DOHH2 (cell line): ENCODE measurements around the gene P2RX6.

Experiments
- EZH2phosphoT487 ChIP-seq: fragments of 200-600 bp; sonication (generic); IDR thresholded peaks from 2 replicates; pipeline ENCODE4 v1.6.1; 2017; ENCODE audit warnings: borderline replicate concordance, mild to moderate bottlenecking, antibody characterized with exemption, low read length, moderate library complexity, mixed read lengths
- TF ChIP-seq, protein P1 (sequence below): fragments of 200-600 bp; sonication (generic); IDR thresholded peaks from one replicate; pipeline ENCODE4 v1.5.1; 2014; ENCODE audit warnings: antibody characterized with exemption, mild to moderate bottlenecking, low read depth, low read length; ENCODE audit not compliant: poor library complexity, severe bottlenecking

DNA sequence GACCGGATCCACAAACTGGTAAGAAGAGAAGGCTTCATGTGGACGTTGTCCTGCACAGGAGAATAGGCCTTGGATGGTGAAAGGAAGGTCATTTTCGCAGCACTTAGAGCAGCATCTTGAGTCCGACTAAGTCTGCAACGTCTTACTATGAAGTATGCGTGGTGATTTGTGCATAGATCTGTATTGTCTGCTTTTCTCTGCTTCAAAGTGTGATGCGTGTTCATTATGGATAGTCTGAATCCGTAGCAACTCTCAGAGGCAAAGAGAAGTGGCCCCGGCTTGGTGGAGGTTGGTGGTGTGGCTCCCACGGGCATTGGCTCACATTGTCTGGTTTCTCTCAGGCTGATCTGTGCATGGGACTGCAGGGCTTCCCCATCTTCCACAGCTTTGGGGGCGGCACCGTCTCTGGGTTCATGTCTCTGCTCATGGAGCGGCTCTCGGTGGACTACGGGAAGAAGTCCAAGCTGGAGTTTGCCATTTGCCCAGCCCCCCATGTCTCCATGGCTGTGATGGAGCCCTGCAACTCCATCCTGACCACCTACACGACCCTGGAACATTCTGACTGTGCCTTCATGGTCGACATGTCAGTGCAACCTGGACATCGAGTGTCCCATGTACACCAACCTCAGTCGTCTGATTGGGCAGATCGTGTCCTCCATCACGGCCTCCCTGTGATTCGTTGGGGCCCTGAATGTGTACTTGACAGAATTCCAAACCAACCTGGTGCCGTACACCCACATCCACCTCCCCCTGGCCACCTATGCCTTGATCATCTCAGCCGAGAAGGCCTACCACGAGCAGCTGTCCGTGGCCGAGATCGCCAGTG is 52.3 kb downstream of the P2RX6 start:
- TF ChIP-seq, protein P1, sequence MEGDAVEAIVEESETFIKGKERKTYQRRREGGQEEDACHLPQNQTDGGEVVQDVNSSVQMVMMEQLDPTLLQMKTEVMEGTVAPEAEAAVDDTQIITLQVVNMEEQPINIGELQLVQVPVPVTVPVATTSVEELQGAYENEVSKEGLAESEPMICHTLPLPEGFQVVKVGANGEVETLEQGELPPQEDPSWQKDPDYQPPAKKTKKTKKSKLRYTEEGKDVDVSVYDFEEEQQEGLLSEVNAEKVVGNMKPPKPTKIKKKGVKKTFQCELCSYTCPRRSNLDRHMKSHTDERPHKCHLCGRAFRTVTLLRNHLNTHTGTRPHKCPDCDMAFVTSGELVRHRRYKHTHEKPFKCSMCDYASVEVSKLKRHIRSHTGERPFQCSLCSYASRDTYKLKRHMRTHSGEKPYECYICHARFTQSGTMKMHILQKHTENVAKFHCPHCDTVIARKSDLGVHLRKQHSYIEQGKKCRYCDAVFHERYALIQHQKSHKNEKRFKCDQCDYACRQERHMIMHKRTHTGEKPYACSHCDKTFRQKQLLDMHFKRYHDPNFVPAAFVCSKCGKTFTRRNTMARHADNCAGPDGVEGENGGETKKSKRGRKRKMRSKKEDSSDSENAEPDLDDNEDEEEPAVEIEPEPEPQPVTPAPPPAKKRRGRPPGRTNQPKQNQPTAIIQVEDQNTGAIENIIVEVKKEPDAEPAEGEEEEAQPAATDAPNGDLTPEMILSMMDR = no peak
- TF ChIP-seq EZH2phosphoT487 = no peak
